ENCODE measurements around the gene PDZD2.
"Not testable (repeated sequence)": the region's sequence is repeated elsewhere in the genome, so short reads cannot be mapped to it uniquely, and the experiment has no call there.

- TF ChIP-seq POLR2A (IDR thresholded peaks at IDR 0.05); CTCF (IDR thresholded peaks at IDR 0.05 in 4 of 5, conservative IDR thresholded peaks at IDR 0.05 in 1 of 5): not testable (repeated sequence)
These were observed 36.6 kb upstream of the PDZD2 start for GRCh38 chr5:31602305-31602704.

All from gastrocnemius medialis (tissue), 4 donors.